Stimulated activated CD4-positive, alpha-beta T cell treated with anti-CD3 and anti-CD28 coated beads, Interleukin-1b, Interleukin-23, amount 100 ng/mL, for 24 hours (primary cell): ENCODE data around the gene TAF10.
A peak's percentile ranks its signal among the peaks of the same experiment; 100 is the strongest.

Experiments used
- DNase-seq, 4 experiments: peaks; one replicate each; pipeline ENCODE4 v3.0.0-alpha.2; 2020; ENCODE audit warnings: low read depth in 4 of 4, low spot score in 1 of 4

TAF10 gene

DNA sequence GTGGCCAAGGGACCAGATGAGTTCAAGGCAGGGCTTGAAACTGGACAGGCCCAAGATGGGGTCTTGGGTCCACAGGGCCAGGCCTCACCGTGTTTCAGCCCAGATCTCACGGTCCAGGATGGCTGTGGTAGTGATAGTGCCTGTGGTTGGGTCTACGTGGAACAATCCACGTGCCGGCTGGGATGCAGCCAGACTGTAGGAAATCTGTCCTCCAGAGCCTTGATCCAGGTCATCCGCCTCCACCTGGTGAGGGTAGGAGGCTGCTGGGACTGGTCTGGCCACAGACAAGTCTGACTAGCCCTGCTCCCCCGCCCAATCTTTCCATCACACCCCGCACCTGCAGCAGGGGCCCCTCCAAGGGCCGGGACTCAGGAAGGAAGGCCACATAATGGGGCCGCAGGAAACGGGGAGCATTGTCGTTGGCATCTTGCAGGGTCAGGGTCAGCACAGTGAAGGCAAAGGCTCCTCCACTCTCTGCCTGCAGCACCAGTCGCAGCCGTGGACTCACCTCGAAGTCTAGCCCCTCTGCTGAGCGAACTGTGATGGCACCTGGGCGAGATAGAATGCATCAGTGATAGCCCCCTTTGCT lies 13.9 kb upstream of the TAF10 start:
- DNase-seq, result no peak

DNA sequence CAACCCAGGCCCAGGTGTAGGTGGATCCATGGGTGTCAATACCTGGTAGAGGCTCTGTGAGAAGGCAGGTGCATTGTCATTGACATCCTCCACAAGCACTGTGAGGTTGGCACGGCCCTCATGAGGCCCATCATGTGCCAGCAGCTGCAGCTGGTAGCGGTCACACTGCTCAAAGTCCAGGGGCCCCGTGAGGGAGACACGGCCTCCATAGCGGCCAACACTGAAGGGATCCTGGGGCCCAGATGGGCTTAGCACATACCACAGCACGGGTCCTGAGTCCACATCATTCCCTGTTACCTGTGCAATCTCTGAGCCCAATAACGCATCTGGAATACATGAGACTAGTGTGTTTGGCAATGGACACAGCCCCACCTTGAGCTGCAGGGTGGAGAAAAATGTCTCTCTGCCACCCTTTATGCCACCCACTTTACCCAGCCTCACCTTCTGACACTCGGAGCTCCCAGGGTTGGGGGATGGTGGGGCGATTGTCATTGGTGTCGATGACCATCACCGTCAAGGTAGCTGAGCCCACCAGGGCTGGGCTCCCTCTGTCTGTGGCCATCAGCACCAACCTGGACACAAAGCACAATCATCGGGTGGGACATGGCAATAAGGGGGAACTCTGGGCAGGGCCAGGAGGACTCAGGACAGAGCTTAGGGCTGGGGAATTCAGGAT lies 13.3 kb upstream of the TAF10 start:
- no peak for DNase-seq

DNA sequence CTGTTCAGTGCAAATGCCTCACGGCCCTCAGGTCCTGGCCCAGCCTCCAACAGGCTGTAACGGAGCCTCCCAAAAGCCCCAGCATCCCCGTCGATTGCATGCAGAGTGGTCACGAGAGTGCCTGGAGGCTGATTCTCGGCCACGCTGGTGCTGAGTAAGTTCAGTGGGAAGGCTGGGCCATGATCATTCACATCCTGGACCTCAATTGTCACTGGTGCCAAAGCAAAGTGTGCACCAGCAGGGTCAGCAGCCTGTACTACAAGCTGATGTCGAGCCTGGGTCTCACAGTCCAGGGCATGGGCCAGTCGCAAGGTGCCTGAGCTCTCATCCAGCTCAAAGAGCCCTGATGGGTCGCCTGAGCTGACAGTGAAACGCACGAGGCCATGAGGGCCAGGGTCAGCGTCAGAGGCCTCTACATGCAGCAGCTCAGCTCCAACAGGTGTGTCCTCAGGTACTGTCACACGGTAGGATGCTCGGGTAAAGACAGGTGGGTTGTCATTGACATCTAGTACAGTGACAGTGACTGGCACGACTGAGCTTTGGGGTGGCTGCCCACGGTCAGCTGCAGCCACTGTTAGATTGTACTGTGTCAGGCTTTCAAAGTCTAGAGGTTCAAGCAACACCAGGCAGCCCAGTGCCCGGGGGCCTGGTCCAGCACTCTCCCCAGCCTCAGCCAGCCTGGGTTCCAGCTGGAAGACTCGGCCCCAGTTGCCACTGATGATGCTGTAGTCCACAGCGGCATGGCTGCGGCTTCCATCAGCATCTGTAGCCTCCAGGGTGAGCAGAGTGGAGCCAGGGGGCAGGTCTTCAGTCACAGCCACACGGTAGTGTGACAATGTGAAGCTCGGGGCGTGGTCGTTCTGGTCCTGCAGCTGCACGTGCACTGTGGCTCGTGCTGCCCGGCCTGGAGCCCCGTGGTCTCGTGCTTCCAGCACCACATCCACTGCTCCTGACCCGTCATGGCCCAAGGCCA lies 11.7 kb upstream of the TAF10 start:
- no peak for DNase-seq

DNA sequence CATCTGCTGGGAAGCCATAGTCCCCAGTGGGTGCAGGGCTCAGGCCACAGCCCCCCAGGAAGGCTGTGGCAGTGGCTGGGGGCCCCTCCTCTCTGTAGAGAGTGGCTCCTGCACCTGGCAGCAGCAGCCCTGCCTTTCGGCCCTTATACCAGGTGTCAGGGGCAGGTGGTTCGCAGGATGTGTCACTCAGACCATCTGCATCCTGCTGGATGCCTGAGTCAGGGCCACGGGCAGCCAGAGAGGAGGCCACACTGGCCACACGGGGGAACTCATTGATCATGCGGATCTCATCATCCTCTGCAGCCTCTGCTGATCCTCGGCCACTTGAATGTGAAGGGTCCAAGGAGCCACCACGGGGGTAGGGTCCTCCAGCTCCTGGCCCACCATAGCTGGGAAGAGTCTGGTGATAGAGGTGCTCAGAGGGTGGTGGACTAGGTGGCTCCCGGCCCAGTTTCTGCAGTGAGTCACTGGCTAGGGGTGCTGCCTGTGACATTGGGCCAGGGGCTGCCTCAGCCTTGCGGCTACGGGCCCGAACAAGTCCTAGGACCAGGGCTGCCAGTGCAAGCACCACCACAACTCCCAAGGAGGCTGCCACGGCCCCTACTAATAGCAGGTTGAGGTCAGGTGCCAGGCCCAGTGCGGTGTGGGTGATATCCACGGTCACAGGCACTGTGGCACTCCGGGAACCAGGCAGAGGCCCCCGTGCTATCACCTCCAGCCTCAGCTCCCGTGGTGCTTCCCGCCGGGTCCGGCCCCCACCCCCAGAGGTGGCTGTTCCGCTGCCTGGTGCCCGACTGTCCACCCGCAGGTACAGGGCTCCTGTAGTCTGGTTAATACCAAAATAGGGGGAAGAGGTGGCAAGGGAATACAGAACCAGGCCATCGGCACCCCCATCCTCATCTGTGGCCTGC lies 10.5 kb upstream of the TAF10 start:
- DNase-seq, result no peak

DNA sequence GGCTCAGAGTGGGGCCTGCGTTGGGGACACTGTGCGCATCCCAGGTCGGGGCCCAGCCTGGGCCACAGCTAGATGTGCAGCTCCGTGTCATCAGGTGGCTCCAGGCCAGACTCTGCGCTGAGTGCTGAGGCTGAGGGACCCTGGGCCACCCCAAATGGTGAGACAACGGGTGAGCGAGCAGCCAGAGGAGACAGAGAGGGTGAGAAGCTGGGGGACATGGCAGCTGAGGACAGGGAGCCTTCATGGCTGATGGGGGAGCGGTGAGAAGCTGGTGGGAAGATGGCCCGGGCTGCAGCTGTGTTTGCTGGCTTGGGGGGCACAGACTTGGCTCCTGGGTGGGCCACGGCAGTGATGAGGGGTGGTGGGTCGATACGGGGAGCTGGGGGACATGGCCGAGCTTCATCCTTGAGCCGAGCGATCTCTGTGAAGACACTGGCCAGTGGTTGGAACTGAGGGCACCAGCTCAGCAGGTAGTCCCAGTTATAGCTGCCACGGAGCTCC lies 9.7 kb upstream of the TAF10 start:
- no peak for DNase-seq

DNA sequence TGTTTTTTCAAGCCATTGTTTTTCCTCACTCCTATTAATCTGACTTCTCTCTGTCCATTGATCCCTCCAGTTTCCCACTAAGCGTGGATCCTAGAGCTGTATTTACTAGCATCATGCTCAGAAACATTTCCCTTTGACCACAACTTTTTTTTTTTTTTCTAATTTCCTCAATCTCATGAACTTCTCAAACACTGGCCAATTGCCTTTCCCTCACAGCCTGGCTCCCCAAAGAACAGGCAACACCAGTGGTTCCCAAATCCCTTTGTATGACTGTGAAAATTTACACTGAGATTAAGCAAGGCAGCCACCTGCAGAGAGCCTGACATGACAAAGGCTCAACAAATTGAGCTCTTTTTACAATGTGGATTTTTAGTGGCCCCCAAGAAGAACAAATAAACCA lies 8.6 kb upstream of the TAF10 start:
- no peak for DNase-seq

DNA sequence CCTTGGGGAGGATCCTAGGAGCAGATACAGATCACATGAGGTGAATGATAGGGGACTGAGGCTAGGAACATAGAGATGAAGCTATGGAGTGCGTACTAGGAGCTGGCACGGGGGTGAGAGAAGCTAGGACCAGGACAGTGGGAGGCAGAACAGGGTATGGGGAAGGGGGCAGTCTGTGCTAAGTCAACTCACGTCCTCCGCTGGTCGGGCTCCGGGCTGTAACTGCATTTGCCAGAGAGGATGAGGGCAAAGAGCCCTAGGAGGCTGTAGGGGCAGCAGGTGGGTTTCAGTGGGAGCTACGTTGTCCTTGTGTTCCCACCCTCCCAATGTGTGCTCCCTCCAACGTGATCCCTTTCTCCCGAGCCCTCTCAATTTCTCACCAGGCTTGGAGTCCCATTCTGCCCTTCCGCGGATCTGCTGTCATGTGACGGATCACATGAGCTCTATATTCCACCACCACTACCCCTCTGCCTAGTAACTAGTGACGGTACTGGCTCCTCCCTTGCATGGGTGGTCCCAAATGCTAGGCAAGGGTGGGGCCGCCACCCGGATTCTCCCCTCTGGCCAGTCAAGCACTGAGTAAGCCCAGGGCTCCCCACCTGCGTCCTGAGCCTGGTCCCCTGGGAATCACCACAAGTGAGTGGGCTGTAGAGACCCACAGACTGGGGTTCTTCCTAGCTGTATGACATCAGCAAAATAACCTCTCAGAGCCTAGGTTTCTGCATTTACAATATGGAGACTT lies 7.2 kb upstream of the TAF10 start, which contains the start of gene TPP1:
TPP1 (minus strand) TSS at position 419 of the 742 bp plus-strand sequence; CDS start at position 397, 22 bp downstream.
- peak; percentile 68 to 81 (median 76) for DNase-seq

DNA sequence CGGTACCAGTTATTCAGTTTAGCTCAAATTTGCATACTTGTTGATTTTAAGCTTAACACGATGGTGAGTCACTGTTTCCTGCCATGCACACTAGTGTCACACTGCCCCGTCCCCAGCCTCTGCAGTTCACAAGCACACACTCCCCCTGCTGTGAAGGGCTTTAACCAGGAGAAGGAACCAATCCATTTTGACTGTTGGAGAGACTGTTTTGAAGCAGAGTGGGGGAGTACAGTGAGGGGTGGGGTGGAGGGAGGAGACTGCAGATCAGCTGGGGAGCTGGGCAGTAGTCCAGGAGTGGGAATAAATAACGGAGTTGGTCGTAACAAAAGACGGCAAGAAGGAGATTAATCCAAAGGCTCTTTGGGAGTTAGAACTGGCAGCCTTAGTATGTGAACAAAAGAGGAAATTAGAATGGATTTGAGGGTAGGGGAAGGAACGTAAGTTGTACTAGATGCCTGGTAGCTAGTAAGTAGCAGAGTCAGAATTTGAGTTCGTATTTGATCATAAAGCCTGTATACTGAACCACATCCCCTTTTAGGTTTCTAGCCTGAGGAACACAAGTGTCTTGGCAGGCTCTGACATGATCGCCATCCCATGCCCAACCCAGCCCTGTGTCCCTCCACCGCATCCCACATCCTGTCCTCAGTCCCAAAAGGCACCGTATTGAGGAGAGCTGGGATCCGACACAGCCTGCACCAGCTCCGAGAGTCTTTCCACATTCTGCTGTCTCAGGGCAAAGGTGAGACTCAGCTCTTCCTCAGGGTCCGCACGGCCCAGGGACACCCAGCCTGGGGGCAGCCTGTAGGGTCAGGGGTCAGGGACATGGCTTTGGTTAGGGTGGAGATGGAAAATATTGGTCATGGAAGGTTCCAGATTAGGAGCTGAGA lies 6.3 kb upstream of the TAF10 start:
- peak in 1 of 4 experiments; percentile 51 for DNase-seq

DNA sequence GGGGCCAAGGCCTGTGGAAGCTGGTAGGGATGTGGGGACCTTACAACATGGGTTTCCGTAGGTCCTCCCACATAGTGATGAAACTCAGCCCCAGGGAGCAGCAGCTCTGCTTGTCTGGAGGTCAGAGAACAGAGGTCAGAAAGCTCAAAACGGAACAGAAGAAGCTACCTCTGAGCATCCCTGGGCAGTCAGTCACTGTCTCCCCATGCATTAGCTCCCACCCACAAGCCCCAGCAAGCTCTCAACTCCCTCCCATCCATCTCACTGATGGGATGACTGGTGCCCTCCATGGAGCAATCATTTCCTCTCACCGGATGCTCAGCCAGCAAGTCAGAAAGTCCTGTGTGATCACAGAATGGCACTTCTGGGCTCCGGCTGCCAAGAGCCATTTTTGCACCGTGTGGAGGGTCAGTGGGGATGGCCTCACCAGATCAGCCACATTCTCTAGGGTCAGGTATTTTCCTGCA lies 5.3 kb upstream of the TAF10 start:
- DNase-seq, result no peak

DNA sequence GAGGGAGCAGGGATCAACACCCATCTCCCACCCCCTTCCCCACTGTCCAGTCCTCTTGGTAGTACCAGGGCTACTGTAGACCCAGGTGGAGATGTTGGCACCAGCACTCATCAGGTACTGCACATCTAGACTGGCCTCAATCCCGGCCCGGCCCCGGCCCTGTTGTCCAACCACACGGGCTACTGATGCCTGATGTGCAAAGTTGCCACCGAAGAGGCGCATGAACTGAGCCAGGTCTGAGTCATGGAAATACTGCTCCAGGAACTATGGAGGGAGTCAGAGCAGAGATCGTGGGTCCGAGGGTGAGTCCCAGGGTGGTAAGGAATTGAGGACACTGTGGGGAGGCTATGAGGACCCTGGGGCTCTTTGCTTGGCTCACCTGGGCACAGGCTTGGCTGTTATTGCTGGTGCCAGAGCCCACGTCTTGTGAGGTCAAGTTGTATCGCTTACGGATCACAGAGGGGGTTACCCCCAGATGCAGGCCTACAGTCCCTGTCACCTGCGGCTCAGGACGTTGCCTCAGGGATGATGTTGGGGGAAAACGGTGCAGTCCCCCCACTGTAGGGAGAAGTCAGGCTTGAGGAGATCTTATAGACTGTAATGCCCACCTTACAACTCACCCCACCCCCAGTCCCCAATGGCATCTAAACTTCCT lies 4.7 kb upstream of the TAF10 start:
- no peak for DNase-seq

DNA sequence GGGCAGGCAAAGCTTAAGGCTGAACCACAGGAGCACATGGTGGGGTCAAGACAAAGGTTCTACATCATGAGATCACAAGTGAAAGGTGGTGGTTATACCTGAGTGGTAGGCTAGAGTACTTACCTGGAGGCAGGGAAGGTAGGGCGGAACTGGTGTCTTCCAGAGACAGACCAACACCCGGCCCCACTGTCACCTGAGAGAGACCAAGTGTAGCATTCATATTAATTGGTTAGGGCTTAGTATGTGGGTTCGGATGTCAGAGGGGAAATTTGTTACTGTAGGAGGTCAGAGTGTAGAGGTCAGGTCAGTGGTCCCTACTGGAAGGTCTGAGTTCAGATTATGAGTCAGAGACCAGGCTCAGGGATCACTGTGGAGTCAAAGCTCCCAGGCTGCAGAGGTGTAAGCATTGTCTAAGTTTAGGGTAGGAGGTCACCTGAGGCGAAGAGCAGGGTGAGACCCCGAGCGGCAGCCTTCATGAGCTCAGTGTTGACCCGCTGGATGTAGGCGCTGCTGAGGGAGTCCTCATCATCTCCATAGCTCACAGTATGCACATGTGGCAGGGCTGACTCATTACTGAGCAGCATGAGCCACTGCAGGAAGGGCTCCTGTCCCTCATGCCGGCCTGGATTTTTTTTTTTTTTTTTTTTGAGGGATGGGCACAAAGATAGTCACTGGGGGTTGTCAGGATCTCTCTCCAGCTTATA lies 4.0 kb upstream of the TAF10 start:
- no peak for DNase-seq

DNA sequence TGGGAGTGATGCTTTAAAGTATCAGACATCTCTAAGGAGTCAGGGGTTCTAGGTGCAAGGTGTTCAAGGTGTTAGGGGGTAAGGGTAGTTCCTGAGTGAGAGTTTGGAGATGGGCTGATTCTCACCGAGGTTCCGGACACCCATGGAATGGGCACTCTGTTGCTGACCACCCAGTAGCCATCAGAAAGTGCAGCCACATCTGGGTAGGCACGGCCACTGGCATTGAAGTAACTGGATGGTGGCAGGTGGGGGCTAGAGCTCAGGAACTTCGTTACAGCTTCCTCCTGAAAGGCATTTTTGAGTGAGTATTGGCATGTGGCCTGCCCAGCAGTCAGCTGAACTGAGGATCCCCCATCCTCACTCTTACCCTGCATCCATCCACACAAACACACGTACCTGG lies 3.0 kb upstream of the TAF10 start:
- DNase-seq, result no peak

DNA sequence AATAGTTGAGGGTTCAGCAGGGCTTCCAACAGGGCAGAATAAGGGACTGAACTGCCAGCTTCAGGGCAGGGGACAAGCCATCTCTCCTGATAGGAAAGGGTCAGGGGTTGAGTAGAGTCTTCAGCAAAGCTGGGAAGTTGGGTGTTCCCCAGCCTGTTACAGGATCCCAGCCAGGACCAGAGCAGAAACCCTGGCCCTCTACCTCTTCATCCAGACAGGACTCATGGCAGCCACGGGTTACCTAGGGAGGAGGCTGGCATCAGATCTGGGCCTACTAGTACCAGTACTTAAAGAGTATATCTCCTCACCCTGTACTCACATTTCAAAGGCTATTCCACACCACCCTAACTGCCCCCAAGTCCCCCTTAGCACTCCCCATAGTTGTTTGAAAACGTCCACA lies 2.4 kb upstream of the TAF10 start:
- no peak for DNase-seq

DNA sequence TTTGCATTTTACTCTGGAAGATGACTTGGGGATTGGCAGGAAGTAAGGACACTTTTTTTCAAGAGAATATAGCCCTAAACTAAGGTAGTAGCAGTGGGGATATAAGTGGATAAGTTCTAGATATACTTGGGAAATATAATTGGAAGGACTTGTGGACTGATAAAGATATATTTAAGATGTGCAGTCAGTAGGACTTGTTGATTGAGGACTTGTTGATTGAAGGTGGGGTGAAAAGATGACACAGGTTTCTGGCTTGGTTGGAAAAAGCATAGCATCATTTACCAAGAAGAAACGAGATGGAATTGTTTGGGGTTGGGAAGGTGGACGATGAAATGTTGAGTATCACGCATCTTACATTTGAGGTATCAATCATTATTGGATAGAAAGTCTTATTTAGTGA lies 1.5 kb upstream of the TAF10 start:
- no peak for DNase-seq

DNA sequence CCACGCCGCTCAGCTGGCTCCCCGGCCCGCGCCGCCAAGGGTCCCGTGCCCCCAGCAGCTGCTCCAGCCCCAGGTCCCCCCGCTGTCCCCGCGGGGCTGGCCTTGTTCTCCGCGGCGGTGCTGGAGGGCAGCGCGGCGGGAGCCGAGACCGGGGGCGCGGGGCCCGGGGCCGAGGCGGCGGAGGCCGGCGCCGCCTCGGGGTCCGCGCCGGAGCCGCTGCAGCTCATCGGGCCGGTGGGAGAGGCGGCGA lies 128 bp downstream of the TAF10 start:
- DNase-seq, result no peak

DNA sequence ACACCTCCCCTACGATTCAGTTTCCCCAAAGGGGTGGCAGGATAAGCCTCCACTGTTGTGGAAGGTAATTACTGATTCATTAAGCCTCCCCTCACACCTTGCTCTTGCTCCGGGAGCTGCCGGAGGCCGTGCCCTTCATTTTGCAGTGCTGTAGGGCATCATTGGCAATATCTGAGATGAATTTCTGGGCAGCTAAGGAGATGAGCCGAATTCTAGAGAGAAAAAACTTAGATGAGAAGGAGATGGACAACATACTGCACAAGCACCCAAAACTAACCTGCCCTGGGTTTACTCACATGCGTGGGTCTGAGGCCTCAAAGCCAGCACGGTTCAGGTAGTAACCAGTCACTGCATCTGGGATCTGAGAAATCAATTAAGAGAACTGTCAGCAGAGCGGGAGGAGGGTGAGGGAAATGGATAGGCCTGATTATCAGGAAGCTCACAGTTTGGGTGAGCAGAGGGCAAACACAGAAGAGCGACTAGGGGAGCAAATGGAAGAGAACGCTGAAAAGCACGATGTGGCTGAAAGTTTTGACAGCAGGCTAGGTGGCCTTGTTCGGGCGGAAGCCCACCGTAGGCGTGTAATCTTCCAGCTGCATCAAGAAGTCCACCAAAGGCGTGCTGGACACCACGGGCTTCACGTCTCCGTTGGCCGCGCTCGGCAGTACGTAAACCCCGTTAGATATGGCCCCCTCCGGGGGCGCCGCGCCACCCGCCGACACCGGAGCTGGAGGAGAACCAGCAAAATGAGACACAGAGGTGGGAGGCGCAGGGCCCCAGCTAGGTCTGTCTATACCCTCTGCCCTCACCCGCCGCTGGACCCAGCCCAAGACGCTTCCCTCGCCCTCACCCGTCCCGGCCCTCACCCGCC lies 689 bp downstream of the TAF10 start:
- DNase-seq, result no peak

DNA sequence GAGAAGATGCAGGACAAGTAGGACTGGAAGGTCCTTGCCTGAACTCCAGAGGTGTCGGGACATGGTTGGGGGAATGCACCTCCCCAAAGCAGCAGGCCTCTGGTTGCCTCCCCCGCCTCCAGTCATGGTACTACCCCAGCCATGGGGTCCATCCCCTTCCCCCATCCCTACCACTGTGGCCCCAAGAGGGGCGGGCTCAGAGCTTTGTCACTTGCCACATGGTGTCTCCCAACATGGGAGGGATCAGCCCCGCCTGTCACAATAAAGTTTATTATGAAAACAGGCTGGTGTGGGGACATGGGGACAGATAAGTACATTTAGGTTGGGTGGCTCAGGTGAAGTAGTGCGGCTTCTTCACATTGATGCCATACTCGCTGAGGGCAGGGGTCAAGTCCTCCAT lies 1.4 kb downstream of the TAF10 start:
- no peak for DNase-seq
